ENCODE data around the gene SPACA4. TPM values are rescaled to one million over a fixed set of nuclear protein-coding genes. Genes with fewer than 3 reads are reported as not detected.
"Not testable (repeated sequence)": the region's sequence is repeated elsewhere in the genome, so short reads cannot be mapped to it uniquely, and the experiment has no call there.

Gene SPACA4
- polyA plus RNA-seq, 4 donors: 0.22 to 4.9 TPM; not detected in 2

GRCh38 chr19:48632286-48632685 is 25.7 kb downstream of the SPACA4 start:
- H3K4me3 ChIP-seq (ENCODE audit: low read depth in 1 of 3, low read length in 3 of 3); H3K27me3 ChIP-seq (ENCODE audit: control insufficient read depth in 3 of 3, insufficient read depth in 3 of 3, low read length in 3 of 3); FAIRE-seq; H3K9me3 ChIP-seq (ENCODE audit: control insufficient read depth in 2 of 2, insufficient read depth in 1 of 2, low read depth in 1 of 2, low read length in 1 of 2); DNase-seq: not testable (repeated sequence)
- H3K27ac ChIP-seq (ENCODE audit: low read depth in 1 of 3, low read length in 2 of 3): peak overlapping the region in 2 of 3 donors; percentile 79 to 83
- H3K36me3 ChIP-seq (ENCODE audit: control insufficient read depth in 3 of 3, insufficient read depth in 2 of 3, low read depth in 1 of 3, low read length in 3 of 3): peaks cover 0 to 35% (median 0%) of the 10 kb centered on the region in 3 donors
- H3K4me1 ChIP-seq (ENCODE audit: control insufficient read depth in 3 of 3, insufficient read depth in 2 of 3, low read depth in 1 of 3, low read length in 2 of 3): peaks cover 12 to 75% (median 18%) of the 10 kb centered on the region in 3 donors
- WGBS, 3 donors: 77 to 87% (median 79%) methylated on average over 11 of the region's 11 CpGs

GRCh38 chr19:48632692-48633147 is 26.2 kb downstream of the SPACA4 start:
- Histone ChIP-seq H3K36me3 (ENCODE audit: control insufficient read depth in 3 of 3, insufficient read depth in 2 of 3, low read depth in 1 of 3, low read length in 3 of 3) (peaks cover 0 to 30% (median 0%) of the 10 kb centered on the region in 3 donors), H3K27ac (ENCODE audit: low read depth in 1 of 3, low read length in 2 of 3) (peak overlapping the region; percentile 77 to 83 (median 79)), H3K9me3 (ENCODE audit: control insufficient read depth in 2 of 2, insufficient read depth in 1 of 2, low read depth in 1 of 2, low read length in 1 of 2) (no peaks in the 10 kb centered on the region), H3K4me3 (ENCODE audit: low read depth in 1 of 3, low read length in 3 of 3) (no peak overlapping the region), H3K27me3 (ENCODE audit: control insufficient read depth in 3 of 3, insufficient read depth in 3 of 3, low read length in 3 of 3) (no peaks in the 10 kb centered on the region), H3K4me1 (ENCODE audit: control insufficient read depth in 3 of 3, insufficient read depth in 2 of 3, low read depth in 1 of 3, low read length in 2 of 3) (peaks cover 12 to 70% (median 18%) of the 10 kb centered on the region in 3 donors)
- FAIRE-seq (no peak), DNase-seq (peak; percentile 31 to 67)

- DNase-seq: peak; percentile 91 to 99
- peaks cover 0 to 24% (median 0%) of the 10 kb centered on the region in 3 donors for H3K36me3 ChIP-seq (ENCODE audit: control insufficient read depth in 3 of 3, insufficient read depth in 2 of 3, low read depth in 1 of 3, low read length in 3 of 3)
- WGBS, 3 donors: 26 to 62% (median 40%) methylated on average over 22 of the region's 22 CpGs
- peaks cover 11 to 67% (median 19%) of the 10 kb centered on the region in 3 donors for H3K4me1 ChIP-seq (ENCODE audit: control insufficient read depth in 3 of 3, insufficient read depth in 2 of 3, low read depth in 1 of 3, low read length in 2 of 3)
- no peaks in the 10 kb centered on the region for H3K9me3 ChIP-seq (ENCODE audit: control insufficient read depth in 2 of 2, insufficient read depth in 1 of 2, low read depth in 1 of 2, low read length in 1 of 2)
- no peak overlapping the region for H3K4me3 ChIP-seq (ENCODE audit: low read depth in 1 of 3, low read length in 3 of 3)
- H3K27me3 ChIP-seq (ENCODE audit: control insufficient read depth in 3 of 3, insufficient read depth in 3 of 3, low read length in 3 of 3): no peaks in the 10 kb centered on the region
- peak overlapping the region; percentile 77 to 86 (median 79) for H3K27ac ChIP-seq (ENCODE audit: low read depth in 1 of 3, low read length in 2 of 3)
- FAIRE-seq: no peak
Measured at GRCh38 chr19:48633148-48634035, 26.9 kb downstream of the SPACA4 start.

- Histone ChIP-seq H3K27ac (ENCODE audit: low read depth in 1 of 3, low read length in 2 of 3) (peak overlapping the region; percentile 77 to 86 (median 79)), H3K4me3 (ENCODE audit: low read depth in 1 of 3, low read length in 3 of 3) (peak overlapping the region in 1 of 3 donors; percentile 19), H3K9me3 (ENCODE audit: control insufficient read depth in 2 of 2, insufficient read depth in 1 of 2, low read depth in 1 of 2, low read length in 1 of 2) (no peaks in the 10 kb centered on the region), H3K27me3 (ENCODE audit: control insufficient read depth in 3 of 3, insufficient read depth in 3 of 3, low read length in 3 of 3) (no peaks in the 10 kb centered on the region), H3K36me3 (ENCODE audit: control insufficient read depth in 3 of 3, insufficient read depth in 2 of 3, low read depth in 1 of 3, low read length in 3 of 3) (peaks cover 0 to 18% (median 0%) of the 10 kb centered on the region in 3 donors), H3K4me1 (ENCODE audit: control insufficient read depth in 3 of 3, insufficient read depth in 2 of 3, low read depth in 1 of 3, low read length in 2 of 3) (peaks cover 15 to 73% (median 21%) of the 10 kb centered on the region in 3 donors)
- WGBS, 3 donors: 17 to 44% (median 28%) methylated on average over 7 of the region's 7 CpGs
- DNase-seq (no peak), FAIRE-seq (no peak)
Measured at GRCh38 chr19:48634036-48634342, 27.4 kb downstream of the SPACA4 start.

GRCh38 chr19:48634424-48635262 is 28.1 kb downstream of the SPACA4 start:
- peak overlapping the region in 2 of 3 donors; percentile 12 to 94 for H3K4me3 ChIP-seq (ENCODE audit: low read depth in 1 of 3, low read length in 3 of 3)
- peak; percentile 98 for DNase-seq
- H3K27me3 ChIP-seq (ENCODE audit: control insufficient read depth in 3 of 3, insufficient read depth in 3 of 3, low read length in 3 of 3): peaks cover 0 to under 1% (median 0%) of the 10 kb centered on the region in 3 donors
- H3K9me3 ChIP-seq (ENCODE audit: control insufficient read depth in 2 of 2, insufficient read depth in 1 of 2, low read depth in 1 of 2, low read length in 1 of 2): no peaks in the 10 kb centered on the region
- H3K4me1 ChIP-seq (ENCODE audit: control insufficient read depth in 3 of 3, insufficient read depth in 2 of 3, low read depth in 1 of 3, low read length in 2 of 3): peaks cover 12 to 70% (median 21%) of the 10 kb centered on the region in 3 donors
- 2 to 5% (median 4%) methylated on average over 31 to 37 of the region's 37 CpGs for WGBS, 3 donors
- H3K27ac ChIP-seq (ENCODE audit: low read depth in 1 of 3, low read length in 2 of 3): peak overlapping the region; percentile 94 to 99 (median 96)
- H3K36me3 ChIP-seq (ENCODE audit: control insufficient read depth in 3 of 3, insufficient read depth in 2 of 3, low read depth in 1 of 3, low read length in 3 of 3): peaks cover 0 to 11% (median 0%) of the 10 kb centered on the region in 3 donors
- no peak for FAIRE-seq

GRCh38 chr19:48635263-48635965 is 28.9 kb downstream of the SPACA4 start:
- Histone ChIP-seq H3K4me1 (ENCODE audit: control insufficient read depth in 3 of 3, insufficient read depth in 2 of 3, low read depth in 1 of 3, low read length in 2 of 3) (peaks cover 11 to 62% (median 21%) of the 10 kb centered on the region in 3 donors), H3K9me3 (ENCODE audit: control insufficient read depth in 2 of 2, insufficient read depth in 1 of 2, low read depth in 1 of 2, low read length in 1 of 2) (no peaks in the 10 kb centered on the region), H3K36me3 (ENCODE audit: control insufficient read depth in 3 of 3, insufficient read depth in 2 of 3, low read depth in 1 of 3, low read length in 3 of 3) (peaks cover 0 to 9% (median 0%) of the 10 kb centered on the region in 3 donors), H3K27me3 (ENCODE audit: control insufficient read depth in 3 of 3, insufficient read depth in 3 of 3, low read length in 3 of 3) (peaks cover 0 to 5% (median 0%) of the 10 kb centered on the region in 3 donors), H3K4me3 (ENCODE audit: low read depth in 1 of 3, low read length in 3 of 3) (peak overlapping the region; percentile 50 to 94 (median 67)), H3K27ac (ENCODE audit: low read depth in 1 of 3, low read length in 2 of 3) (peak overlapping the region; percentile 94 to 99 (median 96))
- DNase-seq (peak; percentile 78 to 83), FAIRE-seq (no peak)
- WGBS, 3 donors: 1% methylated on average over 26 to 67 of the region's 67 CpGs

- Histone ChIP-seq H3K9me3 (ENCODE audit: control insufficient read depth in 2 of 2, insufficient read depth in 1 of 2, low read depth in 1 of 2, low read length in 1 of 2) (no peaks in the 10 kb centered on the region), H3K27me3 (ENCODE audit: control insufficient read depth in 3 of 3, insufficient read depth in 3 of 3, low read length in 3 of 3) (peaks cover 0 to 5% (median 0%) of the 10 kb centered on the region in 3 donors), H3K4me3 (ENCODE audit: low read depth in 1 of 3, low read length in 3 of 3) (peak overlapping the region; percentile 50 to 94 (median 67)), H3K36me3 (ENCODE audit: control insufficient read depth in 3 of 3, insufficient read depth in 2 of 3, low read depth in 1 of 3, low read length in 3 of 3) (peaks cover 0 to 5% (median 0%) of the 10 kb centered on the region in 3 donors), H3K4me1 (ENCODE audit: control insufficient read depth in 3 of 3, insufficient read depth in 2 of 3, low read depth in 1 of 3, low read length in 2 of 3) (peaks cover 7 to 54% (median 16%) of the 10 kb centered on the region in 3 donors), H3K27ac (ENCODE audit: low read depth in 1 of 3, low read length in 2 of 3) (peak overlapping the region; percentile 78 to 92 (median 86))
- FAIRE-seq: no peak
- peak; percentile 48 to 63 for DNase-seq
- WGBS, 3 donors: 0 to 2% (median 1%) methylated on average over 33 to 35 of the region's 35 CpGs
Measured at GRCh38 chr19:48635966-48636858, 29.7 kb downstream of the SPACA4 start.

All from small intestine (tissue), 7 donors.